GM12872 (cell line): ENCODE results near the gene IGSF3.

Experiments used
- TF ChIP-seq, protein P1 (sequence below): IDR thresholded peaks from 3 replicates; pipeline ENCODE4 v1.5.1; 2011; ENCODE audit warnings: low read depth, mild to moderate bottlenecking, low read length, moderate library complexity; ENCODE audit not compliant: insufficient read depth

Gene IGSF3

GRCh38 chr1:116529199-116529631, 138.3 kb downstream of the IGSF3 start:
- TF ChIP-seq, protein P1, sequence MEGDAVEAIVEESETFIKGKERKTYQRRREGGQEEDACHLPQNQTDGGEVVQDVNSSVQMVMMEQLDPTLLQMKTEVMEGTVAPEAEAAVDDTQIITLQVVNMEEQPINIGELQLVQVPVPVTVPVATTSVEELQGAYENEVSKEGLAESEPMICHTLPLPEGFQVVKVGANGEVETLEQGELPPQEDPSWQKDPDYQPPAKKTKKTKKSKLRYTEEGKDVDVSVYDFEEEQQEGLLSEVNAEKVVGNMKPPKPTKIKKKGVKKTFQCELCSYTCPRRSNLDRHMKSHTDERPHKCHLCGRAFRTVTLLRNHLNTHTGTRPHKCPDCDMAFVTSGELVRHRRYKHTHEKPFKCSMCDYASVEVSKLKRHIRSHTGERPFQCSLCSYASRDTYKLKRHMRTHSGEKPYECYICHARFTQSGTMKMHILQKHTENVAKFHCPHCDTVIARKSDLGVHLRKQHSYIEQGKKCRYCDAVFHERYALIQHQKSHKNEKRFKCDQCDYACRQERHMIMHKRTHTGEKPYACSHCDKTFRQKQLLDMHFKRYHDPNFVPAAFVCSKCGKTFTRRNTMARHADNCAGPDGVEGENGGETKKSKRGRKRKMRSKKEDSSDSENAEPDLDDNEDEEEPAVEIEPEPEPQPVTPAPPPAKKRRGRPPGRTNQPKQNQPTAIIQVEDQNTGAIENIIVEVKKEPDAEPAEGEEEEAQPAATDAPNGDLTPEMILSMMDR = no peak

DNA sequence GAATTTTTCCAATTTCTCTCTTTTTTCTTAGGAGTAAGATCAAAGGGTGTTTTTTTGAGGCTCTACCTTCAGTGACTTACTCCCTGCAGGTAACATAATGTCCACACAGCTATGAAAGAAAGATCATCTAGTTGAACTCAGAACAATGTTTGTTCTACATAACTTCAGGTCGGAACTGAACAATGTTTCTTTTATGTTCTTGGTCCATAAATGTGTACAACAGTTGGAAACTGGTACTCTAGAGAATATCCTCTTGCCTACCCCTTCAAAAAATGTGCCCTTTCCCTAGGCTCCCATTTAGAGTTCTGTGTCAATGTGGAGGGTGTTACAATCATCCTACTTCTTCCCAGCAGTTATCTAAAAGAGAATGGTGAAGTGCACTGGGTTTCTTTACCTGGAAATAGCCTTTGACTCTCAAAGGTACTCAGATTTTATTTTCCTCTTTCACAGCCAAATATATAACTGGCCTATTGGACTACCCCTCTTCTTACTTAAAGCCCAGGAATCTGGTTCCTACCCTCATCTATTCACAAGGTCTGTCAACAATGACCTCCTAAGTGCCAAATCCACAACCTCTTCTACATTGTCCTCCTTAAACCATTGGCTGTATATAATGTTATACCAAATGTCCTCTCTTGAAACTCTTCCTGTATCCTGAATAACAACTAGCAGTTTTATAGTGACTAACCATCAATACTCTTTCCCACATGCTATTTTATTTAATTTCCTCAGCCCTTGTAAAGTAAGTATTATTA, 139.0 kb downstream of the IGSF3 start:
- TF ChIP-seq, protein P1 = no peak

DNA sequence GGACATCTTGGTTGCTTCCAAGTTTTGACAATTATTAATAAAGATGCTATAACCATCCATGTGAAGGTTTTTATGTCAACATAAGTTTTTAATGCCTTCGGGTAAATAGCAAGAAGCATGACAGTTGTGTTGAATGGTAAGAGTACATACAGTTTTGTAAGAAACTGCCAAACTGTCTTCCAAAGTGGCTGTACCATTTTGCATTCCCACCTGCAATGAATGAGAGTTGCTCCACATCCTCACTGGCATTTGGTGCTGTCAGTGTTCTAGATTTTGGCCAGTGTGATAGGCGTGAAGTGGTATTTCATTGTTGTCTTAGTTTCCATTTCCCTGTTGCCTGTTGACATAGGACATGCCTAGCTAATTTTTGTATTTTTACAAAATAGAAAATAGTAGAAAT, 142.1 kb downstream of the IGSF3 start:
- TF ChIP-seq, protein P1 = no peak
